Activated T-helper 2 cell treated with anti-CD3 and anti-CD28 coated beads, Interferon-gamma antibody, Interleukin-2, Interleukin-4, amounts not matched to agents 10 μg/mL and 5 μg/mL and 100 μg/mL, durations not matched to agents 14 hours and 24 hours and 36 hours (primary cell): ENCODE results near the gene COL5A1. TPM values are rescaled to one million over a fixed set of nuclear protein-coding genes. Genes with fewer than 3 reads are reported as not detected.

Experiments used
- DNase-seq: peaks from one replicate; pipeline ENCODE4 v3.0.0; 2021; ENCODE audit warnings: low spot score
- H3K27ac Mint-ChIP-seq: one replicate; pipeline ENCODE4 v1.8.0; 2021; ENCODE audit warnings: mixed read lengths
- H3K27me3 Mint-ChIP-seq: one replicate; pipeline ENCODE4 v1.8.0; 2021; ENCODE audit warnings: low read depth, mixed read lengths
- H3K36me3 Mint-ChIP-seq: one replicate; pipeline ENCODE4 v1.8.0; 2021; ENCODE audit warnings: low read depth, mixed read lengths
- H3K4me1 Mint-ChIP-seq: one replicate; pipeline ENCODE4 v1.8.0; 2021; ENCODE audit warnings: low read depth, mixed read lengths
- H3K4me3 Mint-ChIP-seq: one replicate; pipeline ENCODE4 v1.8.0; 2021; ENCODE audit warnings: low read depth, mild to moderate bottlenecking, moderate library complexity, mixed read lengths
- H3K9me3 Mint-ChIP-seq: one replicate; pipeline ENCODE4 v1.8.0; 2021; ENCODE audit warnings: mixed read lengths
- intact Hi-C: fragments of 100-400 bp; cut with micrococcal nuclease; formaldehyde crosslinking; loops from one replicate; pipeline ENCODE4 v1.15.1; 2023
- total RNA-seq: library from RNA; stranded (reverse); gene quantifications from 2 replicates; pipeline ENCODE4 v1.2.3, GENCODE V29; 2022

COL5A1 gene
- total RNA-seq, 1 donor from 2014 or later = not detected

DNA sequence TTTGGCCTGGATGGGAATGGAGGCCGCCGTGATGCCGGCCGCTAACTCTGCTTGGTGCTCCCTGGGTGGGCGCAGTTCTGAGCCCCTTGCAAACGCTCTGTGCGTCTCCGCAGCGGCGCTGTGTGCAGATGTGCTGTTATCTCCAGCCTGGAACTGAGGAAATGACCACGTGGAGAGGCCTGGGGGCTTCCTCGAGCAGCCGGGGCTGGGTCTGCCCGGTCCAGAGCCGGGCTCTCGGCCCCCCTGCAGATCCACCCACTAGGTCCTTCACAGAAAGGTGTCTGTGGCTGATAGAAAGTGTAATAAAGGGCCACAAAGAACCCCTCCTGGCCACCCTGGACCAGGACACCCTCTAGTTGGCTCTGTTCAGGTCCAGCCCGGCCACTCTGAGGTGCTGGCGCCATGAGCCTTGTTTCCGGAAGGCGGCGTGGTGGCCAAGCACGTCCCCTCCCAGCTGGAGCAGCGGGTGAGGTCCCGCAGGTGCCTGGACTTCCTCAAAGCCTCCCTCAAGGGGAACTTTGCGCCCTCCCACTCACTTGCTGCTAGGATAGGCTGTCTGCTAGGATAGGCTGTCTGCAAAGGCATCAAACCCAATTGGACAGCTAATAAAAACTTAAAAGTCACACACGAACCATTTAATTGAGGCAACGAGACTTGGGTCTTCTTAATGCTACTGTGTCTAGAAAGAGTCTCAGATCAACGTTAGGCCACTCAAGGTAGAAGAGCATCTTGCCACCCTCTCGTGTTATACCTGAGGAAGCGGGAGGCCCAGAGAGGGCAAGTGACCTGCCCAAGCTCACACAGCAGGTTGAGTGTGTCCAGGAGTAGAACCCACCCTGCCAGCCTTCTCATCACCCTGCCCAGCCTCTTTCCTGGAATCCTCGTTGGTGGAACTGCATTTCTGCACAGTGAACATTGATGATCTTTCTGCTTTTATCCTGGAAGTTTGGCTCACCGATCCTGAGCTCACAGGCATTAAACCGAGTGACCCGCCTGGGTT lies 129.7 kb downstream of the COL5A1 start:
- H3K4me3 Mint-ChIP-seq = no peak overlapping the region
- intact Hi-C loops = loop anchor here (10.0 kb wide), 1 partner anchor 84 kb away; no protein-coding TSS in a partner anchor
- no peak for DNase-seq
- H3K36me3 Mint-ChIP-seq = no peaks in the 10 kb centered on the region
- H3K27me3 Mint-ChIP-seq = peaks cover 9% of the 10 kb centered on the region
- peaks cover 5% of the 10 kb centered on the region for H3K4me1 Mint-ChIP-seq
- no peak overlapping the region for H3K27ac Mint-ChIP-seq
- H3K9me3 Mint-ChIP-seq = no peaks in the 10 kb centered on the region

- peaks cover 9% of the 10 kb centered on the region for H3K27me3 Mint-ChIP-seq
- H3K36me3 Mint-ChIP-seq = no peaks in the 10 kb centered on the region
- no peak overlapping the region for H3K27ac Mint-ChIP-seq
- no peak overlapping the region for H3K4me3 Mint-ChIP-seq
- intact Hi-C loops = loop anchor here (10.0 kb wide), 1 partner anchor 82 kb away; no protein-coding TSS in a partner anchor
- H3K4me1 Mint-ChIP-seq = peaks cover 5% of the 10 kb centered on the region
- no peaks in the 10 kb centered on the region for H3K9me3 Mint-ChIP-seq
- DNase-seq = no peak
Observed at GRCh38 chr9:134772331-134772730, 130.7 kb downstream of the COL5A1 start.

- intact Hi-C loops = loop anchor here (10.0 kb wide), 1 partner anchor 81 kb away; no protein-coding TSS in a partner anchor
- Mint-ChIP-seq H3K27me3 (peaks cover 9% of the 10 kb centered on the region), H3K27ac (no peak overlapping the region), H3K36me3 (no peaks in the 10 kb centered on the region), H3K4me3 (no peak overlapping the region), H3K4me1 (peaks cover 5% of the 10 kb centered on the region), H3K9me3 (no peaks in the 10 kb centered on the region)
- DNase-seq = no peak
Observed at GRCh38 chr9:134773842-134774241, 132.2 kb downstream of the COL5A1 start.

- Mint-ChIP-seq H3K36me3 (no peaks in the 10 kb centered on the region), H3K27me3 (peaks cover 9% of the 10 kb centered on the region), H3K27ac (no peak overlapping the region), H3K9me3 (no peaks in the 10 kb centered on the region), H3K4me1 (peaks cover 2% of the 10 kb centered on the region), H3K4me3 (no peak overlapping the region)
- DNase-seq = no peak
- intact Hi-C loops = loop anchor here (10.0 kb wide), 1 partner anchor 80 kb away; no protein-coding TSS in a partner anchor
Observed at GRCh38 chr9:134774410-134774809, 132.8 kb downstream of the COL5A1 start.

- H3K9me3 Mint-ChIP-seq = no peaks in the 10 kb centered on the region
- H3K4me1 Mint-ChIP-seq = peaks cover 3% of the 10 kb centered on the region
- H3K27ac Mint-ChIP-seq = no peak overlapping the region
- intact Hi-C loops = loop anchor here (10.0 kb wide), 1 partner anchor 79 kb away; no protein-coding TSS in a partner anchor
- no peak for DNase-seq
- H3K27me3 Mint-ChIP-seq = peaks cover 4% of the 10 kb centered on the region
- no peak overlapping the region for H3K4me3 Mint-ChIP-seq
- H3K36me3 Mint-ChIP-seq = no peaks in the 10 kb centered on the region
Observed at GRCh38 chr9:134775081-134775951, 133.7 kb downstream of the COL5A1 start.

DNA sequence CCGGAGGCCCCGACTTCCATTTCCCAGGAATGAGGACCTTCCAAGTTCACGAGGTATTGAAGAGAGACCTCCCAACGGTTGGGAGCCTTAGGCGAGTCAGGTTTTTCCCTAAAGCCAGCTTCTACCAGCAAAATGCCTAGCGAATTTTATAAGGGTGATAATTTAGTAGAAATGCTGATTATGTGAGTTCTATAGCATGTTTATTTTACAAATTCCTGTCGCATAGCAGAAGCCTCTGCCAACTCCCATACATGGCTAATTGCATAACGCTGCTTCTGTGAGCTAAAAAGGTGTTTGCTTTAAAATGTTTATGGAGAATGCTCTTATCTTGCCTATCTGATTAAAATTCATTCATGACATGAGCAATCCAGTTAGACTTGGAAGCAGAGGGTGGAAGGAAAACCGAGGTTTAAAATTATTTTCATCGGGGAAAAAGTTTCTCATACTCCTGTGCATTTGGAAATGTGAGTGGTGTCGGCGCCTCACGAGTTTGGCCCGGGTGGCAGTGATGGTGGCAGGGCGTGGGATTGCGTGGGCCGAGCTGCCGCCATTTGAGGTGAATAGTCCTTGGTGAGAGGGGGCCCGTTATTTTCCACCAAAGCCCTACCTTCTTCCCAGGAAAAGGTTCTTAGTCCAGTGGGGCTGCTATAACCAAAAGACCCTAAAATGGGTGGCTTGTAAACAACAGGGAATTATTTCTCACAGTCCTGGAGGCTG lies 134.6 kb downstream of the COL5A1 start:
- Mint-ChIP-seq H3K27me3 (peaks cover 3% of the 10 kb centered on the region), H3K4me1 (peaks cover 3% of the 10 kb centered on the region), H3K36me3 (no peaks in the 10 kb centered on the region), H3K4me3 (no peak overlapping the region), H3K9me3 (no peaks in the 10 kb centered on the region), H3K27ac (no peak overlapping the region)
- intact Hi-C loops = loop anchor here (10.0 kb wide), 1 partner anchor 79 kb away; no protein-coding TSS in a partner anchor
- no peak for DNase-seq

- Mint-ChIP-seq H3K9me3 (no peaks in the 10 kb centered on the region), H3K27me3 (no peaks in the 10 kb centered on the region), H3K4me1 (peaks cover 3% of the 10 kb centered on the region), H3K4me3 (no peak overlapping the region), H3K36me3 (no peaks in the 10 kb centered on the region), H3K27ac (no peak overlapping the region)
- intact Hi-C loops = loop anchor here (10.0 kb wide), 1 partner anchor 78 kb away; no protein-coding TSS in a partner anchor
- DNase-seq = no peak
Observed at GRCh38 chr9:134777153-134777552, 135.6 kb downstream of the COL5A1 start.

GRCh38 chr9:134778156-134778555 lies 136.6 kb downstream of the COL5A1 start:
- Mint-ChIP-seq H3K9me3 (no peaks in the 10 kb centered on the region), H3K4me3 (no peak overlapping the region), H3K27ac (no peak overlapping the region), H3K36me3 (no peaks in the 10 kb centered on the region), H3K4me1 (peaks cover 3% of the 10 kb centered on the region), H3K27me3 (no peaks in the 10 kb centered on the region)
- no peak for DNase-seq
- intact Hi-C loops = loop anchor here (10.0 kb wide), 1 partner anchor 77 kb away; no protein-coding TSS in a partner anchor

DNA sequence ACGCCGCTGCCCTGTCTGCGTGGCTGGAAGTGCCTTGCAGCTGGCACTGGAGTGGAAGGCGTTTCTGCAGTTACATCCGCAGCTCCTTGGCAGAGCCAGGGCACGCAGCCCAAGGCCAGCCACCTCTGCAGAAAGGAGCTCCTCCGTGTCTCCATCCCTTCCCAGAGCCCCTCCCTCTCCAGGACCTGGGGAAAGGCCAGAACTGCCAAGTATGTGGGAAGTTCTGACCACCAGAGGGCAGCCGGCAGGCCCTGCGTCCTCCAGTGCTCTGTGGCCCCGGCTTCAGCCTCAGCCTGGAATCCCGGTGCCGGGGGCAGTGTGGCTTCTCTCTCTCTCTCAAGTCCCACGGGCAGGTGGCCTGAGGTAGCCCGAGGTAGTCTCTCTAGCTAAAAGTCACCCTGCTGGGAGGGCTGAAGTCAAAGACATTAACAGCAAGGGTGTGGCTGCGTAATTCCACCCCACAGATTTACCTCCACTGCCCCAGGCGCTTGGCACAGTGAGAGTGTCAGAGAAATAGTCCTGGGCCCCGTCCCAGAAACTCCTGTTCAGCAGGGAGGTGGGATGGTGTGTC lies 137.3 kb downstream of the COL5A1 start:
- intact Hi-C loops = loop anchor here (10.0 kb wide), 1 partner anchor 76 kb away; no protein-coding TSS in a partner anchor
- H3K4me1 Mint-ChIP-seq = peaks cover 3% of the 10 kb centered on the region

GRCh38 chr9:134779640-134780039 lies 138.0 kb downstream of the COL5A1 start:
- no peaks in the 10 kb centered on the region for H3K27me3 Mint-ChIP-seq
- intact Hi-C loops = loop anchor here (10.0 kb wide), 1 partner anchor 75 kb away; no protein-coding TSS in a partner anchor

More for the DNA sequence above, 137.3 kb downstream of the COL5A1 start:
- Mint-ChIP-seq H3K9me3 (no peaks in the 10 kb centered on the region), H3K36me3 (no peaks in the 10 kb centered on the region), H3K27me3 (no peaks in the 10 kb centered on the region), H3K27ac (no peak overlapping the region), H3K4me3 (no peak overlapping the region)
- no peak for DNase-seq

DNA sequence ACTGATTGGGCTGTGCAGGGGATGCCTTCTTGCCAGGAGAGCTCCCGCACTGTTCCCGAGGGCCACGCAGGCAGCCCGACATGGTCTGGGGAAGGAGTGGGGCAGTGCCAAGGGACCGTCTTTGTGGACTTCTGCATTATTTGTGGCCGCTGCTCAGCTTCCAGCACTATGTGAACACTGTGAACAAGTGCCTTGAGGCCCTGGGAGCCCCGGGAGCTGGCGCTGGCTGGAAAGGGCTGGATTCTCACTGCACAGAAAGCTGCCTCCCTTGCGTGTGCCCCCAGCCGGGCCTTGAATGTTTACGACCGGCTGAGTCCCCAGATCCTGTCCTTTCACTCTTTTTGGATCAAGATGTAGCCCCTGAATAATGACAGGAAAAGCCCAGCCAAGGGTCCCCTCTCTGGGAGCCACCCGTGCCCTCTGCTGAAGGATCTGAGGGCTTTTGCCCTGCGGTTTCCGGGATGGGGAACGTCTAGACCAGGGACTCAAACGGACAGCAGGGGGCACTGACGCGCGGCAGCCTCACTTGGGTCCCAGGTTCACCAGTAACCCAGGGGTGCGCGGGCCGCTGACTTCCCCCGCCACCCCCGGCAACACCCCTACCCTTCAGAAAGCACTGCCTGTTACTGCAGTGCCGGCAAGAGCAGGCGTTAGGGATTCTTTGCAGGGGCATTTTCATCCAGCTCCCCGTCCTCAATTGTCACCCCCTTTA lies 140.1 kb downstream of the COL5A1 start:
- DNase-seq = no peak
- Mint-ChIP-seq H3K27ac (no peak overlapping the region), H3K4me1 (peaks cover 3% of the 10 kb centered on the region), H3K4me3 (no peak overlapping the region), H3K27me3 (no peaks in the 10 kb centered on the region), H3K9me3 (no peaks in the 10 kb centered on the region), H3K36me3 (no peaks in the 10 kb centered on the region)
- intact Hi-C loops = no loop called here

More at GRCh38 chr9:134779640-134780039, 138.0 kb downstream of the COL5A1 start:
- Mint-ChIP-seq H3K4me1 (peaks cover 3% of the 10 kb centered on the region), H3K9me3 (no peaks in the 10 kb centered on the region), H3K4me3 (no peak overlapping the region), H3K36me3 (no peaks in the 10 kb centered on the region), H3K27ac (no peak overlapping the region)
- no peak for DNase-seq
